GM18868 (cell line): Measurements from ENCODE around the gene NPTXR.

Source experiments
- ATAC-seq: cut with Tn5 transposase; IDR thresholded peaks from one replicate; pipeline ENCODE4 v1.9.1; 2021; ENCODE audit warnings: mild to moderate bottlenecking, moderate library complexity; ENCODE audit not compliant: unreplicated experiment

Gene NPTXR

GRCh38 chr22:38843657-38844314, at the start of gene NPTXR:
NPTXR (minus strand) TSS chr22:38844028.
- ATAC-seq, result no peak

- no peak for ATAC-seq
These were observed 47.4 kb upstream of the NPTXR start for GRCh38 chr22:38891256-38891655.

- no peak for ATAC-seq
These were observed 46.5 kb upstream of the NPTXR start for GRCh38 chr22:38890377-38890776.

- no peak for ATAC-seq
These were observed 42.5 kb upstream of the NPTXR start for GRCh38 chr22:38886333-38886732.

DNA sequence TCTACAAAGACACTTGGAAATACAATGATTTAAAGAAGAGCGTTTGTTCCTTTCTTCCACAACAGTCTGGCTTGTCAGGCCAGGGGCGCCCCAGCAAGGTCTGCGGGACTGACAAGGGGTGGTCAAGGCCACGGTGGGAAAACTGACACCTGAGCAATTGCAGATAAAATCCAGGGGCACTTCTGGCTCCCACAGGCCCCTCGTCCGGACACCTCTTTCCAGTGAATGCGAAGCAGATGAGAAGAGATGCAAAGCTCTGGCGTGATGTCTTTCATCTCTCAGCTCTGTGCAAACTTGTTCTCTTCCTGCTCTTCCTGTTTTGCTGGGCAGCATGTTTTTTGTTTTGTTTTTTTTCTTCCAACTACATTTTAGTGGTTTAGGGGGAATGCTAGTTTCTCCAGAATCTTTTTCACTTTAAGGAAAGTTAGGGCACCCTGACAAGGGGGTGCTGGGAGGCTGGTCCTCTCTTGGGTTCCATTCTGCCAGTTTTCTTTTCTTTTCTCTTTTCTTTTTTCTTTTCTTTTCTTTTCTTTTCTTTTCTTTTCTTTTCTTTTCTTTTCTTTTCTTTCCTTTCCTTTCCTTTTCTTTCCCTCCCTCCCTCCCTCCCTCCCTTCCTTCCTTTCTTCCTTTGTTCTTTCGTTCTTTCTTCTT, 39.3 kb upstream of the NPTXR start:
- no peak for ATAC-seq

GRCh38 chr22:38881997-38882879, 38.4 kb upstream of the NPTXR start:
- ATAC-seq, result no peak

GRCh38 chr22:38881464-38881871, 37.6 kb upstream of the NPTXR start:
- no peak for ATAC-seq

- no peak for ATAC-seq
These were observed 36.1 kb upstream of the NPTXR start for GRCh38 chr22:38879961-38880360.

DNA sequence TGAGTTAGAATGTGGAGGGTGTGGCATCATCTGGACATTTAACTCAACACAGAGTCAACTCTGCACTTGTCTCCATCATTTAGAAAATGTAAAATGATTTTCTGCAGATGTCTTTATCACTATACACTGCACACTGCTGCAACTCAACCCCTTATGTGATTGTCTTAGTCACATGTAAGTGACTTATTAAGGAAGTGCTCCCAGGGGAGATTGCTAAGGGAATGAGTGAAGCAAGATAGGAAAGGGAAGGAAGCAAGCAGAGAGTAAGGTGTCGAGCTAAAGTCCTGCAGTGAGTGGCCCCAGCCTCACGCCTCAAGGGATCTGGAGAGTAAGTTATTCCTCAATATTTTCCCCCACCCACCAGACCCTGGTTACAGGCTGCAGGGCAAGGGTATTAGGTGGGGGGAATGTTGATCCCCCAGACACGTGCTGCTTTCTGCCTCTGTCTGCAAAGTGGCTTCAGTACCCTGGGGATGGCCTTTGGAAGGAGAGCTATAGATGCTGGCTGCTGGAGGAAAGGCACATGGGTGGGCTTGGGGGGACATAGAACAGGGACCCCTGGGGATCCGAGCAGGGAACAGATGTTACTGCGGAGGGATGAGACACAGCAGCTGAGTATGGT, 35.4 kb upstream of the NPTXR start:
- no peak for ATAC-seq

GRCh38 chr22:38878001-38878400, 34.2 kb upstream of the NPTXR start:
- ATAC-seq, result no peak

DNA sequence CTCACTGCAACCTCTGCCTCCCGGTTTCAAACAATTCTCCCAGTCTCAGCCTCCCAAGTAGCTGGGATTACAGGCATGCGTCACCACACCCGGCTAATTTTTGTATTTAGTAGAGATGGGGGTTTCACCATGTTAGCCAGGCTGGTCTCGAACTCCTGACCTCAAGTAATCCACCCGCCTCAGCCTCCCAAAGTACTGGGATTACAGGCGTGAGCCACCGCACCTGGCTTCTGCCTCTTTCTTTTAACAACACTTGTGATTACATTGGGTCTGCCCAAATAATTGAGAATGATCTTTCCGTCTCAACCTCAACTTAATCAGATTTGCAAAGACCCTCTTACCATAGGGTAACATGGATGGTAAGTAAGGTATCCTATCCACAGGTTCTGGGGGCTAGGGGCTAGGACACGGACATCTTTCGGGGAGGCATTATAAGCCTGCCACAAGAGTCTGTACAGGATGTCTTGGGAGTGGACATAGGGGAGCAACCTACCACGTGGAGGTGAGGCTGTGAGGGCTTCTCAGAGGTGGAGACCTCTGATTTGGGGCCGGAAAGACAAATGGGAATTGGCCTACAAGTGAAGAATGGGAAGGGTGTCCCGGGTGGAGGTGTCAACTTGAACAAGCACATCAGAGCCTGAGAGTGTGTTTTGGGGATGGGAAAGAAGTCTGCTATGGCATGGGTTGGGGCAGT, 30.8 kb upstream of the NPTXR start:
- ATAC-seq, result no peak

DNA sequence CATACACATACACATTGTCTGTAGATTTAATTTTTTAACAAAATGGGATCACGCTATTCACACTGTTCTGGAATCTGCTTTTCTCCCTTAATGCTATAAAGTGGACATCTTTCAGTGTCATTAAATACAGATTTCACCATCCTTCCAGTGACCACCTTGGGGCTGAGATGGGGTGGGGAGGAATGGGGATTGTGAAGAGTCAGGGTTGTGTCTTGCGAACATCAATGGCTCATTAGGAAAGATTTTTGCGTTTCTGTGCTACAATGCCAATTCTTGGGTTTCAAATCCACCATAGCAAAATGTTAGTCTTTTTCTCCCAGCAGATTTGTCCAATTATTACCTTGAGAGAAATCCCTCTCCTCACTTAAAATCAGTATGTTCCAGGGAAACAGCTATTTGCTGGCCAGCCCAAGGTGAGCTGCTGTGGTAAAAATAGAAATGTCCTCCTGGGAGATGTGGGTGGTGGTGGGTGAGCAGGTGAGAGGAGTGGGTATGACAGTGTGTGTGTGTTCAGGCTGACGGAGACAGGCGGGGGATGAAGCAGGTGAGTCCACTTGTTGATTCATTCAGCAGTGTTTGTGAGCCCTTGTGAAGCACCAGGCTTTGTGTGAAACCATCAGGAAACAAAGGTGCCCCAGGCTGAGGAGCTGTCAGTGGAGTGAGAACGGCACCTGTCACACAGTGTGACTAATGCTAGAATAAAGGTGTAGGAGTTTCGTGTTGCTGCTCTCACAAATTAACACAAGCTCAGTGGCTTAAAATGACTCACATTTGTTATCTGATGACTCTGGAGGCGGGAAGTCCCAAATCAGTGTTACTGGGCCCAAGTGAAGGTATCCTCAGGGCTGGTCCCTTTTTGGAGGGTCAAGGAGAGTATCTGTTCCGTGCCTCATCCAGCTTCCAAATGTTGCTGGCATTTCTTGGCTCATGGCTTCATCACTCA, 29.9 kb upstream of the NPTXR start:
- ATAC-seq, result no peak

- ATAC-seq, result no peak
These were observed 29.0 kb upstream of the NPTXR start for GRCh38 chr22:38872831-38873248.

DNA sequence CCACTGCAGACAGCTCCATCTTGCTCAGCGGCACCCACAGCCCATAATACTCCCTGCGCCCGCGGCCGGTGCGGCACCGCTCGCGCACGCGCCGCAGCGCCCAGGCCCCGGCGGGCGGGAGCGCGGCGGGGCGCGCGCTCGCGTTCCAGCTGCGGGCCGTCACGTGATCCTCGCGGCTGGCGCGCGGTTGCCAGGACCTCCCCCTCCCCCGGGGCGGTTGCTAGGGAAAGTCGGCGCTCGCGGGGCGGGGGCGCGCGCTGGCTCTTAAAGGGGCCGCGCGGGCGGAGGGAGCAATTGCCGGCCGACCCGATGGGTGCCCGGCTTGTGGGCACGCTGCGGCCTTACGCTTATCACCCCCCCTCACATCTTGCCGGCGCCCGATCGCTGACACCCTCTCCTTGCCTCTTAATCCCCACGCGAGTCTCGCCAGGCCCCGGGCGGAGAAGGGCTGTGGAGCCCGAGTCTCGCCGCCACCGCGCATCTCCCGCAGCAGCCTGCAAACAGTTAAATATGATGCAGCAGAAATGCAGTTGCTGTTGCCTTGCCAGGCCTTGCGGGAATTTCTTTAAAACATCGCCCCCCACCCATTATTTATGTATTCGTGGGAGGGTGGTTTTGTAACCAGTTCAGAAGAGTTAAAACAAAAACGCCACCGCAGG, 28.5 kb upstream of the NPTXR start, which contains the start of gene CBX6:
Gene CBX6 (minus strand): TSS at position 45 of the 659 bp plus-strand sequence. CDS start 26 bp downstream, at position 19.
- peak; percentile 60 for ATAC-seq

DNA sequence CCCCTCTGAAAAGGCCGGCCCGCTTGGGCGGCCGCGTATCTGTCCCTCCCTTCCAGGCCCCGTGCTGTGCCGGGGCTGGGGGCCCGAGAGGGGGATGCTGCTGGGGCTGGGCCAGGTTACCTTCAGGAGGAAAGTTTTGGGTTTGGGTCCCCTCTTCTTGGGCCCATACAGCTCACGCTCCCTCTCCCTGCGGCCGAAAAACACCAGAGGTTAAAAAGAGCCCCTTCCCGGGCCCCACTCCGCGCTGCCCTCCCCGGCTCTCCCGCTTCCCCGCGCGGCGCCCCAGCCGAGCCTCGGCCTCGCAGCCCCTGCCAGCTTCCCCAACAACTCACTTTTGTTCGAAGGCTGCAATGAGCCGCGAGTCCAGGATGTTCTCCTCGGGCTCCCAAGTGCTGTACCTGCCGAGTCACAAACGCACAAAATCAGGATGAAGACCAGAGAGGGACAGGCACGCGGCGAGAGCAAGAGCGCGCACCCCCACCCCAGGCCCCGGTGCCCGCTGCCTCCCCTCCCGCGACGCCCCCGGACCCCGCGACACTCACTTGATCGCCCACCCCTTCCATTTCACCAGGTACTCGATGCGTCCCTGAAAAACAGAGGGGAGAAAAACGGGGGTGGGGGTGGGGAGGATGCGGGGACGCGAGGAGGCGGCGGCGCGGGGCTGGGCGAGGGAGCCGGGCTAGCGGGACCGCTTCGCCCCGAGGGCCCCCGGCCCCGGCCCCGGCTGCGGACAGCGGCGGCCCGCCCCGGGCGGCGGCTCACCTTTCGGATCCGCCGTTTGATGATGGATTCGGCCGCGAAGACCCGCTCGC, 27.7 kb upstream of the NPTXR start:
- no peak for ATAC-seq

DNA sequence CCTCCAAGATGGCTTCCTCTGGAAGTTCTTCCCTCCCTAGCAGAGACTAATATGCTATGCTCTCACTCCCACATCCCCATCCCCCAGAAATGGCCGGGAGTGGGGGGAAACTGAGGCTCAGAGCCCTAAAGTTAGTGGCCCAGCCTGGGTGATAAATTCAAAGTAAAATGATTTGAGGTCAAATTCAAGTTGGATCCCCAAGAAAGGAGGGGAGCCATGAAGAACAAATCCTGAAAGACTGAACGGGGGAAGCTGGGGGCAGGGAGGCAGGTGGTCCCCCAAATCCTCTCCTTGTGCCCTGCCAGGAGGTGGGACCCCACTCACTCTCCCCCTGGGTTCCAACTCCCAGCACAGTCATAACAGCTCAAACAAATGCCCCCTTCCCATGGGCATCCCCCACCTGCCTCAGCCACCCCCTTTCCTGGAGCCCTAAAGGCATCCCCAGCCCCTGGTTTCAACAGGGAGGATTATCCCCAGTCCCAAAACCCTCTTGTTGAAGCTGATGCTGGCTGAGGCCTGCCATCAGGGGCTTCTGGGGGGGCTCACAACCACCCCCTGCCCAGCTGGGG, 27.0 kb upstream of the NPTXR start:
- ATAC-seq, result no peak

DNA sequence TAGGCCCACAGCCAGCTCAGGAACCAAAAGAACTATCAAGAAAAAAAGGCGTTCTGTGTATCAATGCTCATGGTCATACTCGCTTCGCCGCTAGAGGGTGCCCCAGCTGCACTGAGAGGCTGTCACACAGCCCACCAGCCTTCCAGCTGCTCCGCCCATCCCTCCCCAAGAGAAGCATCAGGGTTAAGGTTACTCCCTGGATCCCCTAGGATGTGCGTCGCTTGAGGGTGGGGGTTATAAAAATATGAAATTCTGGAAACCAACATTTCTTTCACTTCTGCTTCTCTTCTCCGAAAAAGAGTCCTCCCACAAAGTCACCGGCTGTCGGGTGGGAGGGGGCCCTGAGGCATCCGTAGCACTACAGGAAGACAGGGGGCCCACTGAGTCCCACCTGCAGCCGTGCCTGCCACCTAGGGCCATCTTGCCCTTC, 26.5 kb upstream of the NPTXR start:
- no peak for ATAC-seq

GRCh38 chr22:38869663-38870062, 25.8 kb upstream of the NPTXR start:
- ATAC-seq, result no peak
